MM.1S (cell line): ENCODE data around the gene C9orf153.
"Not testable (repeated sequence)": the region's sequence is repeated elsewhere in the genome, so short reads cannot be mapped to it uniquely, and the experiment has no call there.

Experiments used
- DNase-seq: peaks from one replicate; pipeline ENCODE4 v3.0.0-alpha.2; 2015
- H2AFZ ChIP-seq: fragments of 300-600 bp; sonication (generic); 2 replicates; pipeline ENCODE4 v1.6.0; 2016; ENCODE audit warnings: antibody characterized with exemption, low read length
- H3F3A ChIP-seq: fragments of 300-600 bp; sonication (generic); 2 replicates; pipeline ENCODE4 v1.6.1; 2016; ENCODE audit warnings: mild to moderate bottlenecking, antibody characterized with exemption, low read length, moderate library complexity, mixed read lengths; ENCODE audit not compliant: insufficient read depth
- H3K27ac ChIP-seq: fragments of 300-600 bp; sonication (generic); 2 replicates; pipeline ENCODE4 v1.5.1; 2016; ENCODE audit warnings: mild to moderate bottlenecking, low read length
- H3K27me3 ChIP-seq: fragments of 300-600 bp; sonication (generic); replicated peaks from 2 replicates; pipeline ENCODE4 v1.6.0; 2016; ENCODE audit warnings: low read length; ENCODE audit not compliant: insufficient read depth
- H3K36me3 ChIP-seq: fragments of 300-600 bp; sonication (generic); replicated peaks from 2 replicates; pipeline ENCODE4 v1.6.1; 2016; ENCODE audit warnings: mild to moderate bottlenecking, low read length, mixed read lengths; ENCODE audit not compliant: insufficient read depth
- H3K4me1 ChIP-seq: fragments of 300-600 bp; sonication (generic); 2 replicates; pipeline ENCODE4 v1.6.1; 2016; ENCODE audit warnings: low read length, mixed read lengths
- H3K4me2 ChIP-seq: fragments of 300-600 bp; sonication (generic); 2 replicates; pipeline ENCODE4 v1.6.0; 2016; ENCODE audit warnings: low read depth, low read length
- H3K4me3 ChIP-seq: fragments of 300-600 bp; sonication (generic); 2 replicates; pipeline ENCODE4 v1.5.1; 2016; ENCODE audit warnings: low read length, mixed read lengths
- H3K79me2 ChIP-seq: fragments of 300-600 bp; sonication (generic); 2 replicates; pipeline ENCODE4 v1.6.1; 2016; ENCODE audit warnings: mixed run types, low read length, mixed read lengths
- H3K9ac ChIP-seq: fragments of 300-600 bp; sonication (generic); 2 replicates; pipeline ENCODE4 v1.6.1; 2016; ENCODE audit warnings: low read length, mixed read lengths
- H3K9me2 ChIP-seq: fragments of 300-600 bp; sonication (generic); replicated peaks from 2 replicates; pipeline ENCODE4 v1.6.1; 2016; ENCODE audit warnings: mild to moderate bottlenecking, low read length, mixed read lengths; ENCODE audit not compliant: insufficient read depth
- H3K9me3 ChIP-seq: fragments of 300-600 bp; sonication (generic); replicated peaks from 2 replicates; pipeline ENCODE4 v1.6.1; 2016; ENCODE audit warnings: mild to moderate bottlenecking, low read length, mixed read lengths; ENCODE audit not compliant: insufficient read depth
- H4K20me1 ChIP-seq: fragments of 300-600 bp; sonication (generic); 2 replicates; pipeline ENCODE4 v1.6.1; 2016; ENCODE audit warnings: mild to moderate bottlenecking, low read length, moderate library complexity, mixed read lengths; ENCODE audit not compliant: insufficient read depth
- CTCF ChIP-seq: fragments of 300-600 bp; sonication (generic); IDR thresholded peaks from 2 replicates; pipeline ENCODE4 v1.5.1; 2016; ENCODE audit warnings: antibody characterized with exemption, low read length, mixed read lengths
- EZH2 ChIP-seq: fragments of 300-600 bp; sonication (generic); optimal IDR thresholded peaks from 2 replicates; pipeline ENCODE3; 2017; ENCODE audit warnings: low read depth, mild to moderate bottlenecking, antibody characterized with exemption, low read length, mixed read lengths
- EZH2phosphoT487 ChIP-seq: fragments of 300-600 bp; sonication (generic); IDR thresholded peaks from 2 replicates; pipeline ENCODE4 v1.6.1; 2018; ENCODE audit warnings: antibody characterized with exemption, low read length

Gene C9orf153

GRCh38 chr9:86200599-86201162, 58.8 kb downstream of the C9orf153 start:
- Histone ChIP-seq H3K27me3 (no peaks in the 10 kb centered on the region), H3K4me1 (0 out of 2 replicates have a peak, but pooled peaks cover 3% of the 10 kb centered on the region), H3K9me3 (no peaks in the 10 kb centered on the region), H3K27ac (no peak overlapping the region), H3K9ac (no peak overlapping the region), H3K79me2 (no peaks in the 10 kb centered on the region), H3F3A (no peaks in the 10 kb centered on the region), H3K36me3 (no peaks in the 10 kb centered on the region), H3K4me3 (no peak overlapping the region), H4K20me1 (no peaks in the 10 kb centered on the region), H3K9me2 (no peaks in the 10 kb centered on the region), H3K4me2 (no peak overlapping the region), H2AFZ (no peak overlapping the region)
- TF ChIP-seq CTCF: no peak
- no peak for TF ChIP-seq EZH2phosphoT487
- TF ChIP-seq EZH2: no peak
- no peak for DNase-seq

- no peaks in the 10 kb centered on the region for H4K20me1 ChIP-seq
- H2AFZ ChIP-seq: no peak overlapping the region
- H3F3A ChIP-seq: no peaks in the 10 kb centered on the region
- H3K27ac ChIP-seq: no peak overlapping the region
- no peaks in the 10 kb centered on the region for H3K27me3 ChIP-seq
- H3K4me3 ChIP-seq: no peak overlapping the region
- no peak for DNase-seq
- H3K79me2 ChIP-seq: no peaks in the 10 kb centered on the region
- no peaks in the 10 kb centered on the region for H3K9me2 ChIP-seq
- H3K9me3 ChIP-seq: no peaks in the 10 kb centered on the region
- TF ChIP-seq CTCF: no peak
- no peak for TF ChIP-seq EZH2phosphoT487
- no peak for TF ChIP-seq EZH2
- no peaks in the 10 kb centered on the region for H3K4me1 ChIP-seq
- H3K9ac ChIP-seq: no peak overlapping the region
- no peak overlapping the region for H3K4me2 ChIP-seq
- no peaks in the 10 kb centered on the region for H3K36me3 ChIP-seq
Measured at GRCh38 chr9:86193088-86193487, 66.4 kb downstream of the C9orf153 start.

GRCh38 chr9:86190700-86191099, 68.8 kb downstream of the C9orf153 start:
- H3K4me2 ChIP-seq, H4K20me1 ChIP-seq, H3K4me3 ChIP-seq, H3K36me3 ChIP-seq, H2AFZ ChIP-seq, H3K79me2 ChIP-seq, H3F3A ChIP-seq, H3K9me2 ChIP-seq, H3K9ac ChIP-seq, H3K9me3 ChIP-seq, H3K4me1 ChIP-seq, H3K27me3 ChIP-seq, DNase-seq, H3K27ac ChIP-seq: not testable (repeated sequence)

GRCh38 chr9:86187121-86187520, 72.3 kb downstream of the C9orf153 start:
- H3K9me2 ChIP-seq: 0 out of 2 replicates have a peak, but pooled peaks cover 3% of the 10 kb centered on the region
- no peak for DNase-seq
- no peaks in the 10 kb centered on the region for H3K9me3 ChIP-seq
- H3K4me1 ChIP-seq: no peaks in the 10 kb centered on the region
- no peaks in the 10 kb centered on the region for H3K27me3 ChIP-seq
- no peaks in the 10 kb centered on the region for H3K79me2 ChIP-seq
- H3K27ac ChIP-seq: no peak overlapping the region
- no peak overlapping the region for H3K4me2 ChIP-seq
- H3K4me3 ChIP-seq: no peak overlapping the region
- no peaks in the 10 kb centered on the region for H4K20me1 ChIP-seq
- H3K9ac ChIP-seq: no peak overlapping the region
- H3F3A ChIP-seq: no peaks in the 10 kb centered on the region
- TF ChIP-seq EZH2: no peak
- no peak for TF ChIP-seq CTCF
- TF ChIP-seq EZH2phosphoT487: no peak
- H2AFZ ChIP-seq: no peak overlapping the region
- no peaks in the 10 kb centered on the region for H3K36me3 ChIP-seq
